DOHH2 (cell line): ENCODE measurements around the gene MEGF11.

Experiments
- H3F3A ChIP-seq: fragments of 200-600 bp; sonication (generic), shearing (Covaris generic); 2 replicates; pipeline ENCODE4 v1.6.0; 2016; ENCODE audit warnings: antibody characterized with exemption, mild to moderate bottlenecking; ENCODE audit not compliant: control insufficient read depth, insufficient read depth
- H3K27ac ChIP-seq: fragments of 200-600 bp; sonication (generic); 2 replicates; pipeline ENCODE4 v1.5.1; 2014; ENCODE audit warnings: low read depth, mild to moderate bottlenecking, low read length, moderate library complexity
- H3K27me3 ChIP-seq: fragments of 200-600 bp; sonication (generic); 2 replicates; pipeline ENCODE4 v1.6.1; 2014; ENCODE audit warnings: mild to moderate bottlenecking, low read length, mixed read lengths; ENCODE audit not compliant: control insufficient read depth
- H3K36me3 ChIP-seq: fragments of 200-600 bp; sonication (generic); 2 replicates; pipeline ENCODE4 v1.6.1; 2014; ENCODE audit warnings: mild to moderate bottlenecking, low read length, moderate library complexity, mixed read lengths; ENCODE audit not compliant: control insufficient read depth
- H3K4me1 ChIP-seq: fragments of 200-600 bp; sonication (generic); 2 replicates; pipeline ENCODE4 v1.6.1; 2014; ENCODE audit warnings: mild to moderate bottlenecking, low read length, mixed read lengths; ENCODE audit not compliant: control insufficient read depth
- H3K4me2 ChIP-seq: fragments of 200-600 bp; sonication (generic); 2 replicates; pipeline ENCODE4 v1.6.0; 2014; ENCODE audit warnings: mild to moderate bottlenecking, low read length, moderate library complexity
- H3K4me3 ChIP-seq: fragments of 200-600 bp; sonication (generic); 2 replicates; pipeline ENCODE4 v1.5.1; 2014; ENCODE audit warnings: mild to moderate bottlenecking, low read length, mixed read lengths
- H3K79me2 ChIP-seq: fragments of 200-600 bp; sonication (generic); 2 replicates; pipeline ENCODE4 v1.6.1; 2014; ENCODE audit warnings: mild to moderate bottlenecking, low read length, mixed read lengths; ENCODE audit not compliant: control insufficient read depth
- H3K9me2 ChIP-seq: fragments of 200-600 bp; sonication (generic); replicated peaks from 2 replicates; pipeline ENCODE4 v1.6.1; 2014; ENCODE audit warnings: mild to moderate bottlenecking, low read length, mixed read lengths; ENCODE audit not compliant: control insufficient read depth
- H3K9me3 ChIP-seq: fragments of 200-600 bp; sonication (generic); 2 replicates; pipeline ENCODE4 v1.6.1; 2014; ENCODE audit warnings: antibody characterized with exemption, low read length, mixed read lengths; ENCODE audit not compliant: control insufficient read depth, insufficient read depth
- H4K20me1 ChIP-seq: fragments of 200-600 bp; sonication (generic); 2 replicates; pipeline ENCODE4 v1.6.0; 2014; ENCODE audit warnings: low read depth, mild to moderate bottlenecking, antibody characterized with exemption, low read length, moderate library complexity; ENCODE audit not compliant: control insufficient read depth, insufficient read depth
- EZH2phosphoT487 ChIP-seq: fragments of 200-600 bp; sonication (generic); IDR thresholded peaks from 2 replicates; pipeline ENCODE4 v1.6.1; 2017; ENCODE audit warnings: borderline replicate concordance, mild to moderate bottlenecking, antibody characterized with exemption, low read length, moderate library complexity, mixed read lengths
- TF ChIP-seq, protein P1 (sequence below): fragments of 200-600 bp; sonication (generic); IDR thresholded peaks from one replicate; pipeline ENCODE4 v1.5.1; 2014; ENCODE audit warnings: antibody characterized with exemption, mild to moderate bottlenecking, low read depth, low read length; ENCODE audit not compliant: poor library complexity, severe bottlenecking

MEGF11 gene

DNA sequence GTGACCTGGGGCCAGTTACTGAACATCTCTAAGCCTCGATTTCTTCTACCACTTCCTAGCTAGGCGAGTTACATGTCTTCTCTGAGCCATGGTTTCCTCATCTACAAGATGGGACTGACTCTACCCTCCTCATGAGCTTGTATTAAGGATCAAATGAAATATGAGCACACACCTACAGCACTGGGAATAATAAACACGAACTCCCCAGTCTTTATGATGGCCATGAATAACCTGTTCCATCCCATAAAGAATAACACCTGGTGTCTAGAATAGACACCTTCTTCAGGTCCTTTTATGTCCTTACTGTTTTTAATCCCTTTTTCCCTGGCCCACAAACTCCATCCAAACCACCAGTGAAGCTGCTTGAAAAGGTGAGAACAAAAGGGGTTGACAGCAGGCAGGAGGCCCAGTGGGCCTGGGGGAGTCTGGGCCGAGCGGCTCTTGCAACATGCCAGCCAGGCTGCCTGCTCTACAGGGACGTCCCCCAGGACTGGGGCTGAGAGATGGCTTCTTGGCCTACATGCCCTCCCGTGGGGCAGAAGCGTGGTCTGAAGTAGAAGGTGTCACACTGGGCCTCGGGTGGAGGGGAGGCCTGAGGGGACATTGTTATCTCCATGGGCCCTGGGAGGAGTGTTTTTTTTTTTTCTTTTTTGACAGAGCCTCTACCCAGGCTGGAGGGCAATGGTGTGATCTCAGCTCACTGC lies 206.1 kb downstream of the MEGF11 start:
- no peaks in the 10 kb centered on the region for H3K79me2 ChIP-seq
- peaks cover 13% of the 10 kb centered on the region; the same call in 1 of the 2 replicates for H3K36me3 ChIP-seq
- H3K4me2 ChIP-seq = no peak overlapping the region
- no peaks in the 10 kb centered on the region for H3K27me3 ChIP-seq
- no peak overlapping the region for H3K27ac ChIP-seq
- peaks cover 3% of the 10 kb centered on the region; the same call in 1 of the 2 replicates for H3K9me3 ChIP-seq
- TF ChIP-seq, protein P1, sequence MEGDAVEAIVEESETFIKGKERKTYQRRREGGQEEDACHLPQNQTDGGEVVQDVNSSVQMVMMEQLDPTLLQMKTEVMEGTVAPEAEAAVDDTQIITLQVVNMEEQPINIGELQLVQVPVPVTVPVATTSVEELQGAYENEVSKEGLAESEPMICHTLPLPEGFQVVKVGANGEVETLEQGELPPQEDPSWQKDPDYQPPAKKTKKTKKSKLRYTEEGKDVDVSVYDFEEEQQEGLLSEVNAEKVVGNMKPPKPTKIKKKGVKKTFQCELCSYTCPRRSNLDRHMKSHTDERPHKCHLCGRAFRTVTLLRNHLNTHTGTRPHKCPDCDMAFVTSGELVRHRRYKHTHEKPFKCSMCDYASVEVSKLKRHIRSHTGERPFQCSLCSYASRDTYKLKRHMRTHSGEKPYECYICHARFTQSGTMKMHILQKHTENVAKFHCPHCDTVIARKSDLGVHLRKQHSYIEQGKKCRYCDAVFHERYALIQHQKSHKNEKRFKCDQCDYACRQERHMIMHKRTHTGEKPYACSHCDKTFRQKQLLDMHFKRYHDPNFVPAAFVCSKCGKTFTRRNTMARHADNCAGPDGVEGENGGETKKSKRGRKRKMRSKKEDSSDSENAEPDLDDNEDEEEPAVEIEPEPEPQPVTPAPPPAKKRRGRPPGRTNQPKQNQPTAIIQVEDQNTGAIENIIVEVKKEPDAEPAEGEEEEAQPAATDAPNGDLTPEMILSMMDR = no peak
- TF ChIP-seq EZH2phosphoT487 = no peak
- H4K20me1 ChIP-seq = no peaks in the 10 kb centered on the region
- no peaks in the 10 kb centered on the region for H3K9me2 ChIP-seq
- H3K4me3 ChIP-seq = no peak overlapping the region
- no peaks in the 10 kb centered on the region for H3F3A ChIP-seq
- H3K4me1 ChIP-seq = no peaks in the 10 kb centered on the region; the same call in 1 of the 2 replicates

DNA sequence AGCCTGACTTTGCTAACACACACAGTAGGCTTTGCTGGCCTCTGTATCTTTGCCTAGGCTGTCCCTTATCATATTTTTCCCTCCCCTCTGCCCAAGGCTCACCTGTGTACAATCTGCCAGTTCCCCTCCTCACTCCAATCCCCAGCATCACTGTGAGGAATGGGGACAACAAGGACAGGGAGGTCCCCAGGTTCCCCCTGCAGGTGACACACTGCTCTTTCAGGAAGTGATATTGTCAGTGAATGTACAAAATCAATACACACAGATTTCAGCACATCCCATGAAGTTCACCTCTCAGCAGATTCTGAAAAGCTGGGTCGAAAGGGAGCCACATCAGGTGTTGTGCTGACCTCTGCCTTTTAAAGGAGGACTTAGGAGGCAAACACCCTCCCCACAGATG lies 206.8 kb downstream of the MEGF11 start:
- Histone ChIP-seq H3K27me3 (no peaks in the 10 kb centered on the region), H3K4me3 (no peak overlapping the region), H3K79me2 (no peaks in the 10 kb centered on the region), H3F3A (no peaks in the 10 kb centered on the region), H3K9me3 (peaks cover 3% of the 10 kb centered on the region; the same call in 1 of the 2 replicates), H3K27ac (no peak overlapping the region), H4K20me1 (no peaks in the 10 kb centered on the region), H3K4me1 (no peaks in the 10 kb centered on the region; the same call in 1 of the 2 replicates), H3K36me3 (peaks cover 13% of the 10 kb centered on the region; the same call in 1 of the 2 replicates), H3K9me2 (no peaks in the 10 kb centered on the region), H3K4me2 (no peak overlapping the region)
- TF ChIP-seq, protein P1 = peak; percentile 32
- TF ChIP-seq EZH2phosphoT487 = no peak

GRCh38 chr15:66046326-66046725 lies 207.2 kb downstream of the MEGF11 start:
- no peak overlapping the region for H3K27ac ChIP-seq
- H3K27me3 ChIP-seq = no peaks in the 10 kb centered on the region
- H3K4me2 ChIP-seq = no peak overlapping the region
- H4K20me1 ChIP-seq = no peaks in the 10 kb centered on the region
- H3K9me3 ChIP-seq = peaks cover 3% of the 10 kb centered on the region; the same call in 1 of the 2 replicates
- no peaks in the 10 kb centered on the region for H3K79me2 ChIP-seq
- peaks cover 13% of the 10 kb centered on the region; the same call in 1 of the 2 replicates for H3K36me3 ChIP-seq
- no peaks in the 10 kb centered on the region for H3F3A ChIP-seq
- H3K4me1 ChIP-seq = no peaks in the 10 kb centered on the region; the same call in 1 of the 2 replicates
- TF ChIP-seq, protein P1 = no peak
- TF ChIP-seq EZH2phosphoT487 = no peak
- no peak overlapping the region for H3K4me3 ChIP-seq
- H3K9me2 ChIP-seq = no peaks in the 10 kb centered on the region
